SK-N-MC (cell line): Measurements from ENCODE around the gene NKPD1.

Experiments used
- DNase-seq: peaks from one replicate; pipeline ENCODE4 v3.0.0-alpha.2; 2011; ENCODE audit warnings: low read depth, low spot score
- H3K27ac ChIP-seq: fragments of 200-600 bp; sonication (generic); 2 replicates; pipeline ENCODE4 v1.5.1; 2016; ENCODE audit warnings: mixed run types
- H3K36me3 ChIP-seq: fragments of 200-600 bp; sonication (generic); 2 replicates; pipeline ENCODE4 v1.6.1; 2017; ENCODE audit warnings: antibody characterized with exemption, low read length, mixed read lengths; ENCODE audit not compliant: insufficient read depth
- H3K4me3 ChIP-seq: fragments of 200-600 bp; sonication (generic); 2 replicates; pipeline ENCODE4 v1.5.1; 2016
- H3K9ac ChIP-seq: fragments of 200-600 bp; sonication (generic); 2 replicates; pipeline ENCODE4 v1.8.0; 2017; ENCODE audit warnings: mixed run types, mixed read lengths; ENCODE audit not compliant: insufficient read length
- H3K9me3 ChIP-seq: fragments of 200-600 bp; sonication (generic); 2 replicates; pipeline ENCODE4 v1.6.1; 2017; ENCODE audit warnings: low read depth, mild to moderate bottlenecking, antibody characterized with exemption, low read length, moderate library complexity, mixed read lengths
- EZH2 ChIP-seq: fragments of 200-600 bp; sonication (generic); IDR thresholded peaks from one replicate; pipeline ENCODE4 v1.6.1; 2017; ENCODE audit warnings: antibody characterized with exemption
- FOXP2 ChIP-seq: optimal IDR thresholded peaks from 2 replicates; pipeline ENCODE3; 2011; ENCODE audit warnings: mild to moderate bottlenecking, moderate library complexity; ENCODE audit not compliant: insufficient read depth; ENCODE audit errors: extremely low read length, control extremely low read depth
- POLR2AphosphoS5 ChIP-seq: IDR thresholded peaks from 2 replicates; pipeline ENCODE4 v1.6.1; 2012; ENCODE audit warnings: mild to moderate bottlenecking, low read depth, low read length, borderline replicate concordance

Gene NKPD1

DNA sequence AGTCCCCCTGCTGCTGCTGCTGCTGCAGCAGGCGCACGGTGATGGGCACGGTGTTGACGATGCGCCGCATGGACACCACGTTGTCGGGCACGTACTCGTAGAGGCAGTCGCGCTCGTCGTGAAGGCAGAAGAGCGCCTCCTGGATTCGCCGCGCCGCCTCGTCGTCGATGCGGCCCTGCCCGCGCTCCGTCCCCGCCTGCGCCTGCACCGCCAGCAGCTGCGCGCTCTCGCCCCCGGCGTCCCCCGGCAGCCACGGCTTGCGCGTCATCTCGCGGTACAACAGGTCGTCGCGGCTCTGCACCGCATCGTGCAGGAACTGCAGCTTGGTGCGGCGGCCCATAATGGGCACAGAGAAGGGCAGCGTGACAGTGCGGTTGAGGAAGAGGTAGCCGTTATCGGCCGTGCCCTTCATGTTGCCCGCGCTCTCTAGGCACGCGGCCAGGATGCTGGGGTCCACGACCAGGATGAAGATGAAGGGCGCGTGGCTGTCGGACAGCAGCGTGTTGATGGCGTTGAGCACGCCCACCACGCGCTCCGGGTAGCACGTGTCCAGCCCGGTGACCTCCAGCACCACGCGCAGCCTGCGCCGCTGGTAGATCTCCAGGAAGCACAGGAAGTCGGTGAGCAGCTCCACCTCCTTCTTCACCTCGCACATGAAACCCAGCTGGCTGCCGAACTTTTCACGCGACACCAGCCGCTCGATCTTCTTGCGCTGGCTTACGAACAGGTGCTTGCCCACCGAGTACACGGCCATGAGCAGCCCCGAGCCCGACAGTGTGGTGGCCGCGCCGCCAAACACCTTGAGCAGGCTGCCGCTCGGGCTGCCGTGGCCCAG is 8.1 kb downstream of the NKPD1 start:
- no peak for DNase-seq
- no peaks in the 10 kb centered on the region for H3K9me3 ChIP-seq
- H3K4me3 ChIP-seq: no peak overlapping the region
- no peaks in the 10 kb centered on the region for H3K36me3 ChIP-seq
- H3K9ac ChIP-seq: no peak overlapping the region
- no peak overlapping the region for H3K27ac ChIP-seq
- TF ChIP-seq POLR2AphosphoS5: no peak

GRCh38 chr19:45151821-45152503 is 8.8 kb downstream of the NKPD1 start:
- no peak for DNase-seq
- no peak overlapping the region for H3K4me3 ChIP-seq
- H3K27ac ChIP-seq: no peak overlapping the region
- no peaks in the 10 kb centered on the region for H3K36me3 ChIP-seq
- TF ChIP-seq EZH2 (no peak), POLR2AphosphoS5 (no peak), FOXP2 (no peak)
- H3K9me3 ChIP-seq: no peaks in the 10 kb centered on the region
- H3K9ac ChIP-seq: no peak overlapping the region

DNA sequence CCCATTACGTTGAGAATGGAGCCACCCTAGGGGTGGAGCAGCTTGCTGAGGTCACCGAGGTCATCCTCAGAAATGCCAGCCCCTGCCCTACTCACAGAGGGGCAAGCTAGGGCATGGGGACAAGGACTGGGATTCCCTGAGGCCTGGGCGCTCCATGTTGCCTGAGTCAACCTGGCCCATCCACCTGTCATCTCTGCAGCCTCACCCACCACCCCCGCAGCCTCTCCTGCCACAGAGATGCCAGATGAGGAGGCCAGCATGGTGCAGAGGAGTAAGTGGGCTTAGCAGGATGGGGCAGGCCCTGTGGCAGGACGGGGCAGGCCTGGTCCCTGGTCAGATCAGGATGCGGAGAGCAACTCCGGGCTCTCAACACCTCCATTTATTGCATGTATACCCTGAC is 9.5 kb downstream of the NKPD1 start:
- H3K9ac ChIP-seq: no peak overlapping the region
- H3K27ac ChIP-seq: no peak overlapping the region
- TF ChIP-seq FOXP2 (no peak), EZH2 (no peak), POLR2AphosphoS5 (no peak)
- no peaks in the 10 kb centered on the region for H3K36me3 ChIP-seq
- H3K9me3 ChIP-seq: no peaks in the 10 kb centered on the region
- H3K4me3 ChIP-seq: no peak overlapping the region
- no peak for DNase-seq

DNA sequence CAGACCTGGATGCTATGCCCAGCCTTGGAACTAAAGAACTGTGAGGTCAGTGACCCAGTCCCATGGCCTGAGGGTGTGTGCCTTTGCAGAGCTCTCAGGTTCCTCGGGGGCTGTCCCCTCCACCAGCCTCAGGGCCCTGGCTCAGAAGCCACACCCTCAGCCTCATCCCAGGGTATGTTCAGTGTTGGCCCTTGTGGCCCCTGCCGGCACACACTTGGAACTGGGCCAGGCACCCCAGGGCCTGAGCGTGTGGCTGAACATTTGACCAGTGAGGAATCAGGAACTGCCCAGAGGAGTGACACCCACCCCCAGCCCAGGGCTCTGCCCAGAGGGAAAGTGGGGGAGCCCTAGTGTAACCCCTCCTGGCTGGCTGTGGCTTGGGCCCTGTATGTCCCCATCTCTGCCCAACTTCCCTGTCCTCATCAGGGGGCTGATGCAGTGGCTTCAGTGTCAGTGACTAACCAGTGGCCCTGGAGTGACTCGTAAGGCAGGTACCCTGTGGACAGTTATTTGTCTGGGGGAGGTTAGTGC is 10.0 kb downstream of the NKPD1 start:
- no peak overlapping the region for H3K27ac ChIP-seq

DNA sequence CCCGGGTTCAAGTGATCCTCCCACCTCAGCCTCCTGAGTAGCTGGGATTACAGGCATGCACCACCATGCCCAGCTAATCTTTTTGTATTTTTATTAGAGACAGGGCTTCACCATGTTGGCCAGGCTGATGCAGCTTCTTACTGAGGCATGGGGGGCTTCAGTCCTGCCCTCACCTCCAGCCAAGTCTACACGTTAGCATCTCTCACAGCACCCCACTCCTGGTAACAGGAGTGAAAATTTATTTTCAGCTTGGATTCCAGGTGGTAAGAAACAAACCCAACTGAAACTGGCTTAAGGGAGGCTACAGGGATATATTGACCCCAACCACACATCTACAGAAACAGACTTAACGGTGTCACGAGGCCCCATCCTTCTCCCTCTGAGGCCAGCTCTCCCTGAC is 10.6 kb downstream of the NKPD1 start:
- H3K9me3 ChIP-seq: no peaks in the 10 kb centered on the region
- no peak for DNase-seq
- H3K27ac ChIP-seq: no peak overlapping the region
- H3K9ac ChIP-seq: no peak overlapping the region
- no peak overlapping the region for H3K4me3 ChIP-seq
- TF ChIP-seq POLR2AphosphoS5 (no peak), FOXP2 (no peak), EZH2 (no peak)
- no peaks in the 10 kb centered on the region; the same call in 1 of the 2 replicates for H3K36me3 ChIP-seq

More for the DNA sequence above, 10.0 kb downstream of the NKPD1 start:
- no peak for TF ChIP-seq FOXP2
- no peak for TF ChIP-seq EZH2
- TF ChIP-seq POLR2AphosphoS5: no peak
- no peak overlapping the region for H3K4me3 ChIP-seq
- no peaks in the 10 kb centered on the region for H3K9me3 ChIP-seq
- no peak for DNase-seq
- no peak overlapping the region for H3K9ac ChIP-seq
- H3K36me3 ChIP-seq: no peaks in the 10 kb centered on the region

DNA sequence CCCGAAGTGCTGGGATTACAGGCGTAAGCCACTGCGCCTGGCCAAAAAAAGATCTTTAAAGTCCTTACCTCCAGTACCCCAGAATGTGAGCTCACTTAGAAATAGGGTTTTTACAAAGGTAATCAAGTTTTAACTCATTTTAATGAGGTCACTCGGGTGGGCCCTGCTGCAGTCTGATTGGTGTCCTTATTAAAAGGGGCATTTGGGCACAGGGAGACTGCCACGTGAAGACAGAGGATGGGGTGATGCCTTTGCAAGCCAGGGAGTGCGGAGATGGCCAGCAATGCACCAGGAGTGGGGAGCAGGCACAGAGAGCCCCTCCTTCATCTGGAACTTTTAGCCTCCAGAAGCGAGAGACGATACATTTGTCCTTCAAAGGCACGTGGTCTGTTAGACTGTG is 11.7 kb downstream of the NKPD1 start:
- Histone ChIP-seq H3K4me3 (no peak overlapping the region), H3K27ac (no peak overlapping the region), H3K9ac (no peak overlapping the region), H3K36me3 (no peaks in the 10 kb centered on the region; the same call in 1 of the 2 replicates), H3K9me3 (no peaks in the 10 kb centered on the region)
- TF ChIP-seq EZH2 (no peak), FOXP2 (no peak)
- DNase-seq: no peak

GRCh38 chr19:45147835-45148676 is 12.7 kb downstream of the NKPD1 start:
- Histone ChIP-seq H3K9me3 (no peaks in the 10 kb centered on the region), H3K4me3 (no peak overlapping the region), H3K27ac (no peak overlapping the region), H3K36me3 (no peaks in the 10 kb centered on the region; the same call in 1 of the 2 replicates), H3K9ac (no peak overlapping the region)
- DNase-seq: no peak
- no peak for TF ChIP-seq EZH2
- no peak for TF ChIP-seq POLR2AphosphoS5
- TF ChIP-seq FOXP2: no peak

DNA sequence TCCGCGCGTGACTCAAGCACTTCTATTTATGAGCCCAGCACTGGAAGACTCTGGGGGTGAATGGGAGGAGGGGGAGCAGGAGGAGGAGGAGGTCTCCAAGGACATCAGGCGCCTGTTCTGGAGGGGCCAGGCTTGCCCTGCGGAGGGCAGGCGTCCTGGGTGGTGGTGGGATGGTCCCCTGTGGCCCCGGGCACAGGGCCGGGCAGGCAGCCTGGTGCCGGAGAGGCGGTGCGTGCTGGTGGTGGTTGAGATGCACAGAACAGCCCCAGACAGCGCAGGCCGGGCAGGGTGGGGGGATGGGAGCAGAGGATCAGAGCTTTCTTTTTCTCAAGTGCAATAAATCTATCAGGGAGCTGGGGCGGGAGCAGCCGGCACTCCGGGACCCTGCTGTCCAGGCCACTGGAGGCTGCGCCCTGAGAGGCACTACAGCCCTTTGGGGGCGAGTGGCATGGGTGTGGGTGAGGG is 14.0 kb downstream of the NKPD1 start:
- H3K36me3 ChIP-seq: no peaks in the 10 kb centered on the region; the same call in 1 of the 2 replicates
- TF ChIP-seq POLR2AphosphoS5 (no peak), EZH2 (no peak), FOXP2 (no peak)
- DNase-seq: no peak
- H3K9ac ChIP-seq: no peak overlapping the region
- no peaks in the 10 kb centered on the region for H3K9me3 ChIP-seq
- no peak overlapping the region for H3K27ac ChIP-seq
- no peak overlapping the region for H3K4me3 ChIP-seq
